Suprapubic skin (tissue), 4 donors: Measurements from ENCODE around the gene NCAM1. TPM values are rescaled to one million over a fixed set of nuclear protein-coding genes. Genes with fewer than 3 reads are reported as not detected.
A peak's percentile ranks its signal among the peaks of the same experiment; 100 is the strongest.

Source experiments
- DNase-seq, 2 donors: peaks; one replicate each; pipeline ENCODE4 v3.0.0-alpha.2; 2019; ENCODE audit warnings: low spot score in 2 of 2
- H3K27ac ChIP-seq: fragments of 200-600 bp; sonication (generic); one replicate; pipeline ENCODE4 v1.5.1; 2019
- H3K27me3 ChIP-seq: fragments of 200-600 bp; sonication (generic); one replicate; pipeline ENCODE4 v1.5.1; 2019
- H3K36me3 ChIP-seq: fragments of 200-600 bp; sonication (generic); one replicate; pipeline ENCODE4 v1.5.1; 2019
- H3K4me1 ChIP-seq: fragments of 200-600 bp; sonication (generic); one replicate; pipeline ENCODE4 v1.5.1; 2019
- H3K4me3 ChIP-seq: fragments of 200-600 bp; sonication (generic); one replicate; pipeline ENCODE4 v1.5.1; 2019; ENCODE audit warnings: mild to moderate bottlenecking
- H3K9me3 ChIP-seq: fragments of 200-600 bp; sonication (generic); one replicate; pipeline ENCODE4 v1.5.1; 2019
- CTCF ChIP-seq, 2 donors: fragments of 200-600 bp in 1 of 2; fragments of 450-650 bp in 1 of 2; sonication (generic) in 1 of 2; IDR thresholded peaks; one replicate each; pipeline ENCODE4 v1.5.1; 2016 to 2019; ENCODE audit warnings: antibody characterized with exemption in 2 of 2, mild to moderate bottlenecking in 1 of 2, moderate library complexity in 1 of 2
- EP300 ChIP-seq: sonication (generic); formaldehyde crosslinking; IDR thresholded peaks from one replicate; pipeline ENCODE4 v1.6.1; 2017; ENCODE audit warnings: antibody characterized with exemption
- POLR2A ChIP-seq, 2 donors: fragments of 450-650 bp; IDR thresholded peaks; one replicate each; pipeline ENCODE4 v1.6.1; 2017; ENCODE audit warnings: antibody characterized with exemption in 2 of 2, mild to moderate bottlenecking in 2 of 2, moderate library complexity in 2 of 2
- POLR2AphosphoS5 ChIP-seq, 3 donors: sonication (generic); formaldehyde crosslinking; IDR thresholded peaks; one replicate each; pipeline ENCODE4 v1.6.1; 2017; ENCODE audit warnings: antibody characterized with exemption in 3 of 3
- WGBS: methylation state at CpG from one replicate; pipeline ENCODE4 v1.1.5; 2018; 5-methylcytosine and 5-hydroxymethylcytosine counted together
- total RNA-seq, 4 donors: library from RNA; depleted of rRNA; stranded (reverse); fragments of >200 nt; gene quantifications; one replicate each; pipeline ENCODE4 v1.1.0, GENCODE V29; 2016

Gene NCAM1
- total RNA-seq, 4 donors from 2014 or later: 0.98 to 3.3 (median 1.9) TPM

GRCh38 chr11:113193016-113193415, 231.8 kb downstream of the NCAM1 start:
- TF ChIP-seq EP300 (no peak), POLR2AphosphoS5 (IDR thresholded peaks at IDR 0.05) (no peak), CTCF (IDR thresholded peaks at IDR 0.05) (no peak), POLR2A (IDR thresholded peaks at IDR 0.05) (no peak)
- DNase-seq: no peak
- H3K36me3 ChIP-seq: no peaks in the 10 kb centered on the region
- peaks cover 49% of the 10 kb centered on the region for H3K4me1 ChIP-seq
- no peaks in the 10 kb centered on the region for H3K9me3 ChIP-seq
- H3K4me3 ChIP-seq: no peak overlapping the region
- H3K27me3 ChIP-seq: no peaks in the 10 kb centered on the region
- WGBS: 26% methylated on average over 7 of the region's 7 CpGs
- peak overlapping the region; percentile 36 for H3K27ac ChIP-seq

GRCh38 chr11:113193946-113194345, 232.7 kb downstream of the NCAM1 start:
- Histone ChIP-seq H3K4me3 (no peak overlapping the region), H3K27ac (no peak overlapping the region), H3K4me1 (peaks cover 42% of the 10 kb centered on the region), H3K27me3 (no peaks in the 10 kb centered on the region), H3K36me3 (no peaks in the 10 kb centered on the region), H3K9me3 (no peaks in the 10 kb centered on the region)
- DNase-seq: no peak
- no peak for TF ChIP-seq CTCF (IDR thresholded peaks at IDR 0.05)
- no peak for TF ChIP-seq POLR2A (IDR thresholded peaks at IDR 0.05)
- no peak for TF ChIP-seq EP300
- WGBS: 21% methylated on average over 5 of the region's 5 CpGs

- no peaks in the 10 kb centered on the region for H3K27me3 ChIP-seq
- no peak for DNase-seq
- H3K36me3 ChIP-seq: no peaks in the 10 kb centered on the region
- H3K27ac ChIP-seq: no peak overlapping the region
- H3K4me3 ChIP-seq: no peak overlapping the region
- H3K9me3 ChIP-seq: no peaks in the 10 kb centered on the region
- 97% methylated on average over 3 of the region's 3 CpGs for WGBS
- peaks cover 33% of the 10 kb centered on the region for H3K4me1 ChIP-seq
- TF ChIP-seq EP300 (no peak), POLR2A (IDR thresholded peaks at IDR 0.05) (no peak), POLR2AphosphoS5 (IDR thresholded peaks at IDR 0.05) (no peak), CTCF (IDR thresholded peaks at IDR 0.05) (no peak)
These were observed 234.5 kb downstream of the NCAM1 start for GRCh38 chr11:113195728-113196127.

GRCh38 chr11:113197446-113197845, 236.2 kb downstream of the NCAM1 start:
- no peaks in the 10 kb centered on the region for H3K27me3 ChIP-seq
- no peak for DNase-seq
- no peaks in the 10 kb centered on the region for H3K36me3 ChIP-seq
- WGBS: 21% methylated on average over 3 of the region's 3 CpGs
- H3K27ac ChIP-seq: no peak overlapping the region
- TF ChIP-seq POLR2A (IDR thresholded peaks at IDR 0.05) (no peak), EP300 (no peak)
- H3K4me3 ChIP-seq: no peak overlapping the region
- no peaks in the 10 kb centered on the region for H3K9me3 ChIP-seq
- H3K4me1 ChIP-seq: peaks cover 26% of the 10 kb centered on the region

GRCh38 chr11:113198972-113199661, 237.9 kb downstream of the NCAM1 start:
- 77% methylated on average over 9 of the region's 10 CpGs for WGBS
- Histone ChIP-seq H3K4me1 (peaks cover 12% of the 10 kb centered on the region), H3K36me3 (no peaks in the 10 kb centered on the region), H3K4me3 (no peak overlapping the region), H3K27ac (no peak overlapping the region), H3K27me3 (no peaks in the 10 kb centered on the region), H3K9me3 (no peaks in the 10 kb centered on the region)
- no peak for TF ChIP-seq POLR2A (IDR thresholded peaks at IDR 0.05)
- no peak for TF ChIP-seq EP300
- no peak for TF ChIP-seq POLR2AphosphoS5 (IDR thresholded peaks at IDR 0.05)
- TF ChIP-seq CTCF (IDR thresholded peaks at IDR 0.05): no peak
- DNase-seq: no peak

GRCh38 chr11:113199866-113200265, 238.6 kb downstream of the NCAM1 start:
- Histone ChIP-seq H3K36me3 (no peaks in the 10 kb centered on the region), H3K4me1 (peaks cover 6% of the 10 kb centered on the region), H3K9me3 (no peaks in the 10 kb centered on the region), H3K27me3 (no peaks in the 10 kb centered on the region), H3K4me3 (no peak overlapping the region), H3K27ac (no peak overlapping the region)
- TF ChIP-seq POLR2AphosphoS5 (IDR thresholded peaks at IDR 0.05): no peak
- TF ChIP-seq EP300: no peak
- no peak for TF ChIP-seq POLR2A (IDR thresholded peaks at IDR 0.05)
- no peak for TF ChIP-seq CTCF (IDR thresholded peaks at IDR 0.05)
- WGBS: 63% methylated on average over 5 of the region's 5 CpGs
- no peak for DNase-seq
